Mammary epithelial cell (primary cell): ENCODE measurements around the gene FBXL5.

Experiments
- EZH2 ChIP-seq: IDR thresholded peaks from 2 replicates; pipeline ENCODE4 v1.6.1; 2012; ENCODE audit warnings: low read length, inconsistent platforms, borderline replicate concordance
- TF ChIP-seq, protein P1 (sequence below), 2 donors: IDR thresholded peaks in 1 of 2; conservative IDR thresholded peaks in 1 of 2; 2 replicates each; pipeline ENCODE4 v1.5.1; 2011 to 2012; ENCODE audit warnings: inconsistent platforms in 2 of 2, low read length in 2 of 2, mild to moderate bottlenecking in 2 of 2, control low read depth in 1 of 2, low read depth in 1 of 2; ENCODE audit not compliant: insufficient read depth in 1 of 2; ENCODE audit errors: extremely low read depth in 1 of 2

DNA sequence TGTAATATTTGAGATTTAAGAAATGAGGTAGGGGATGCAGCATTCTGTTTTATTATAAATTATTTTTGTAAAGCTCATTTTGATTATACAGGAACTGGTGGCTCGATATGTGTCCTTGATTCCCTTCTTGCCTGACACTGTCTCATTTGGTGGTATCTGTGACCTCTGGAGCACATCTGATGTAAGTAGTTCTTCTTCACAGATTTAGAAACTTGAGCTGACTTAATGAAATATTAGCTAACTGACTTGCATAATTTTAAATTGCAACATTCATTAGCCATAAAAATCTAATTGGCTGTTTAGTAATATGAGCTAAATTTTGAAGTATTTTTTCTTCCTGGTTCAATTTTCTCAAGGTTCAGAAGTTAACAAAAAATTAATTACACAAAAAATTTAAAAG is 69.1 kb downstream of the FBXL5 start:
- TF ChIP-seq EZH2: no peak
- TF ChIP-seq, protein P1, sequence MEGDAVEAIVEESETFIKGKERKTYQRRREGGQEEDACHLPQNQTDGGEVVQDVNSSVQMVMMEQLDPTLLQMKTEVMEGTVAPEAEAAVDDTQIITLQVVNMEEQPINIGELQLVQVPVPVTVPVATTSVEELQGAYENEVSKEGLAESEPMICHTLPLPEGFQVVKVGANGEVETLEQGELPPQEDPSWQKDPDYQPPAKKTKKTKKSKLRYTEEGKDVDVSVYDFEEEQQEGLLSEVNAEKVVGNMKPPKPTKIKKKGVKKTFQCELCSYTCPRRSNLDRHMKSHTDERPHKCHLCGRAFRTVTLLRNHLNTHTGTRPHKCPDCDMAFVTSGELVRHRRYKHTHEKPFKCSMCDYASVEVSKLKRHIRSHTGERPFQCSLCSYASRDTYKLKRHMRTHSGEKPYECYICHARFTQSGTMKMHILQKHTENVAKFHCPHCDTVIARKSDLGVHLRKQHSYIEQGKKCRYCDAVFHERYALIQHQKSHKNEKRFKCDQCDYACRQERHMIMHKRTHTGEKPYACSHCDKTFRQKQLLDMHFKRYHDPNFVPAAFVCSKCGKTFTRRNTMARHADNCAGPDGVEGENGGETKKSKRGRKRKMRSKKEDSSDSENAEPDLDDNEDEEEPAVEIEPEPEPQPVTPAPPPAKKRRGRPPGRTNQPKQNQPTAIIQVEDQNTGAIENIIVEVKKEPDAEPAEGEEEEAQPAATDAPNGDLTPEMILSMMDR (conservative IDR thresholded peaks at IDR 0.05 in 1 of 2, IDR thresholded peaks at IDR 0.05 in 1 of 2; ENCODE audit: extremely low read depth in 1 of 2, insufficient read depth in 1 of 2, low read depth in 1 of 2, low read length in 2 of 2): no peak
